ENCODE measurements around the gene PITPNC1.

- peak; percentile 15 to 16 for TF ChIP-seq CTCF (IDR thresholded peaks at IDR 0.05; ENCODE audit: extremely low read depth in 1 of 2, insufficient read depth in 1 of 2, low read depth in 1 of 2, low read length in 2 of 2)
- no peak for TF ChIP-seq POLR2A (IDR thresholded peaks at IDR 0.05; ENCODE audit: low read depth, low read length)
- TF ChIP-seq EZH2 (IDR thresholded peaks at IDR 0.05; ENCODE audit: borderline replicate concordance, low read depth, low read length, severe bottlenecking), result no peak
- no peak for TF ChIP-seq POLR2AphosphoS5 (IDR thresholded peaks at IDR 0.05; ENCODE audit: insufficient read depth, low read depth, low read length)
- TF ChIP-seq, protein P1, sequence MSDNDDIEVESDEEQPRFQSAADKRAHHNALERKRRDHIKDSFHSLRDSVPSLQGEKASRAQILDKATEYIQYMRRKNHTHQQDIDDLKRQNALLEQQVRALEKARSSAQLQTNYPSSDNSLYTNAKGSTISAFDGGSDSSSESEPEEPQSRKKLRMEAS (IDR thresholded peaks at IDR 0.05; ENCODE audit: insufficient read depth, insufficient read length), result no peak
- no peak for TF ChIP-seq FOS (IDR thresholded peaks at IDR 0.05; ENCODE audit: borderline replicate concordance, insufficient read depth, low read length)
- TF ChIP-seq JUN (IDR thresholded peaks at IDR 0.05; ENCODE audit: borderline replicate concordance, insufficient read depth, insufficient read length, low read depth), result no peak
- no peak for TF ChIP-seq GATA2 (IDR thresholded peaks at IDR 0.05; ENCODE audit: insufficient read depth, insufficient read length, low read depth, low read length)
- TF ChIP-seq MYC (IDR thresholded peaks at IDR 0.05; ENCODE audit: low read depth, low read length), result no peak
These were observed 16.9 kb upstream of the PITPNC1 start for GRCh38 chr17:67359960-67360791.

Measured in endothelial cell of umbilical vein (primary cell).